HG03457 (cell line): ENCODE measurements around the gene RGS3.
"Not testable (repeated sequence)": the region's sequence is repeated elsewhere in the genome, so short reads cannot be mapped to it uniquely, and the experiment has no call there.

ENCODE experiments used
- ATAC-seq: cut with Tn5 transposase; IDR thresholded peaks from one replicate; pipeline ENCODE4 v1.9.1; 2021; ENCODE audit warnings: moderate number of reproducible peaks; ENCODE audit not compliant: unreplicated experiment

The RGS3 gene

DNA sequence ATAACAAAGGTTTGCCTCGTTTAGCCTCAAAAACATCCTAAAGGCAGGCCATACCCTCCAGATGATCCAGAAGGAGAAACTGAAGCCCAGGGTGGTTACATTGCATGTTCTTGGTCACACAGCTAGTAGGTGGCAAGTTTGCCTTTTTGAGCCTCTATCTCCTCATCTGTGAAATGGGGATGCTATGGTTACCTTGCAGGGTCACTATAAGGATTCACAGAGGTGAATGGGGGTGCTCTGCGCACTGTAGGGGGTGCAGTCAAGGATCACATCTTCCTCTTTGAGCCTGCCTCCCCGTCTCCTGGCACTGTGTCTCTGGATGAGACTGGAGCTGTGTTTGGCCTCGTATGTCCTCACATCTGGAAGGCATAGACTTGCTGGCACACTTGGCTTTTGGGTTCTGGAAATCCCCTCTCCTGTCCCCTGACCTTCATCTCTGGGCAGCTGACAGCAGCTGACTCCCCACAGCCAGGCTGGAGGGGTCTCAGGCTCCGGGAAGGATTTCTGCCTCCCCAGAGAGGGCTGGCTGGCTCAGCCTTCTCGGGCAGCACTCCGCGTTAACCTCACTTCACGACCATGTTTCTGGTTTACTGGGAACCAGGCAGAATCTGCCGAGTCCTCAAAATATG is 167.7 kb downstream of the RGS3 start:
- ATAC-seq, result no peak

GRCh38 chr9:113631871-113632665 is 168.5 kb downstream of the RGS3 start:
- ATAC-seq, result no peak

DNA sequence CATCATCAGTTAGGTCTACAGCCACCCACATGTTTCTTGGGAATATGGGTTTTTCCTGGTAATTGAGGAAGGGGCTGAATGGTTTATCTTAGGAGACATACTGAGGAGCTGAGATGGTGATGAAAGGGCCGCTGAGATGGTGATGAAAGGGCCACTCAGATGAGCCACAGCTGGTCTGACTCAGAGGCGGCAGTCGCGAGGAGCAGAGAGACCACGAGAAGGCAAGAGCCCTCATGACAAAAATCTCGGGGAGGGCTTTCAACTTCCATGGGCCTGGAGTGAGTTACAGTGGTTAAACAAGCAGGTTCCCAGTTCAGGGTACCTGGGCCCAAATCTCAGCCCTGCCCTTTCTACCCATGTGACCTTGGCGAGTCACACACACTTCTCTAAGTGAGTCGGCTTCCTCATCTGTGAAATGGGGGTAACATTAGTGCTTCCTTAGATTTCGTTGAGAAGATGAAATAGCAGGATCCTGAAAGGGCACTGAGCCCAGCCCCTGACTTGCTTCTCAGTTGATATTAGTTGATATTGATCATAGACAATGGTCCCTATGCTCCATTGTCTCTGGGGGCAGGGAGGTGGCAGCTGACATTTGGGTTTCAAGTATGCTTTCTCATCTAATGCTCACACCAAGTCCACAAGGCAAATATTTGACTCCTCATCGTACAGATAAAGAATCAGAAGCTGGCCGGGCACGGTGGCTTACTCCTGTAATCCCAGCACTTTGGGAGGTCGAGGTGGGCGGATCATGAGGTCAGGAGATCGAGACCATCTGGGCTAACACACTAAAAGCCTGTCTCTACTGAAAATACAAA is 169.5 kb downstream of the RGS3 start:
- ATAC-seq, result no peak

- no peak for ATAC-seq
Measured at GRCh38 chr9:113633782-113634595, 170.5 kb downstream of the RGS3 start.

- no peak for ATAC-seq
Measured at GRCh38 chr9:113634596-113635515, 171.3 kb downstream of the RGS3 start.

DNA sequence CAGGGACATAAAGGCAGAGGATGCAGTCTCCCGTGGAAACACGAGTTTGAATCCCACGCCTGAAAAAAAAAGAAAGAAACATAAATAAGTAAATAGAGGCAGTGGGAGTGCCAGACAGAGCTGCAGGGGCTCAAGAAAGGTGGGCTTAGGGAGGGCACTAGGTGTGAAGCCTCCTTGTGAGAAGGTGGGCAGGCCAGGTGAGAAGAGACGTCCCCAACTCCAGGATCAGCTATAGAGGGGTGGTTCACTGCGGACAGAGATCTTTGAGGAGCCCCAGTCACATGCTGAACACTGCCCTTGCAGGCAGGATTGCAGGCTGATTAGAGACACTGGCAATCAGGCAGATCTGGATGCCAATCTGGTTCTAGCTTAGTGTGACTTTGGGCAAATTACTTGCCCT is 172.1 kb downstream of the RGS3 start:
- ATAC-seq, result no peak

GRCh38 chr9:113636165-113636564 is 172.6 kb downstream of the RGS3 start:
- no peak for ATAC-seq

- no peak for ATAC-seq
Measured at GRCh38 chr9:113636693-113637092, 173.2 kb downstream of the RGS3 start.

- ATAC-seq, result no peak
Measured at GRCh38 chr9:113638490-113638889, 175.0 kb downstream of the RGS3 start.

GRCh38 chr9:113638897-113639296 is 175.4 kb downstream of the RGS3 start:
- no peak for ATAC-seq

GRCh38 chr9:113639411-113639970 is 176.0 kb downstream of the RGS3 start:
- ATAC-seq, result not testable (repeated sequence)

GRCh38 chr9:113640418-113640817 is 176.9 kb downstream of the RGS3 start:
- no peak for ATAC-seq

DNA sequence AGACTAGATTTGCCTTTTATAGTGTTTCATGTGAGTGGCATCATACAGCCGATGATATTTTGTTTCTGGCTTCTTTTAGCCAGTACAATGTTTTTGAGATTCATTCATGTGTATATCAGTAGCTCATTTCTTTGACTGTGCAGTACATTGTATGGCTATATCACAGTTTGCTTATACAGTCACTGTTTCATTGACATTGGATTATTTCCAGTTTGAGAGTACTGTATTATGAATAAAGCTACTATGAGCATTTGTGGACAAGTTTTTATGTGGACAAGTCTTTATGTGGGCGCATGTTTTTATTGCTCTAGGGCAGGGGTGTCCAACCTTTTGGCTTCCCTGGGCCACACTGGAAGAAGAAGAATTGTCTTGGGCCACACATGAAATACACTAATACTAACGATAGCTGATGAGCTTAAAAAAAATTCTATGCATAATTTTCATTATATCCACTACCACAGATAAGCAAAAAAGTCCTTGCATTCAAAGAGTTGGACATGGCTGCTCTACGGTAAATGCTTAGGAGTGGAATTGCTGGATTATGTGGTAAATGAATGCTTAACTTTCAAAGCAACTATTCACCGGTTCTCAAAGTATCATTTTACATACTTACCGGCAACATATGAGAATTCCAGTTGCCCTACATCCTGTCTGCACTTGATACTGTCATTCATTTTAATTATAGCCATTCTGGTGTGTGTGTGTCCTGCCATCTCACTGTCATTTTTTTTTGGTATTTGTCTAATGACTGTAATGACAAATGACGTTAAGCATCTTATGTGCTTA is 177.8 kb downstream of the RGS3 start:
- no peak for ATAC-seq

DNA sequence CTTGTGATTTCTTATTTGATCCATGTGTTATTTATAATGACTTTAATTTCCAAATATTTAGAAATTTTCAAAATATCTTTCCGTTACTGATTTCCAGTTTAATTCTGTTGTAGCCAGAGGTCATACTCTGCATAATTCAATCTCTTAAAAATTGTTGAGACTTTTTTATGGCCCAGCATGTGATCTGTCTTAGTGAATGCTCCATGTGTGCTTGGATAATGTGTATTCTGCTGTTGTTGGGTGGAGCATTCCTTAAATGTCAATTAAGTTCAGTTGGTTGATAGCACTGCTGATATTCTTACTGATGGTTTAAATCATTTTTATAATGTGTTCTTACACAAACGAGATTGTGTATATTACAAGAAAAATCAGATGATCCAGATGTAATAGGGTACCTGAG is 180.8 kb downstream of the RGS3 start:
- ATAC-seq, result no peak

DNA sequence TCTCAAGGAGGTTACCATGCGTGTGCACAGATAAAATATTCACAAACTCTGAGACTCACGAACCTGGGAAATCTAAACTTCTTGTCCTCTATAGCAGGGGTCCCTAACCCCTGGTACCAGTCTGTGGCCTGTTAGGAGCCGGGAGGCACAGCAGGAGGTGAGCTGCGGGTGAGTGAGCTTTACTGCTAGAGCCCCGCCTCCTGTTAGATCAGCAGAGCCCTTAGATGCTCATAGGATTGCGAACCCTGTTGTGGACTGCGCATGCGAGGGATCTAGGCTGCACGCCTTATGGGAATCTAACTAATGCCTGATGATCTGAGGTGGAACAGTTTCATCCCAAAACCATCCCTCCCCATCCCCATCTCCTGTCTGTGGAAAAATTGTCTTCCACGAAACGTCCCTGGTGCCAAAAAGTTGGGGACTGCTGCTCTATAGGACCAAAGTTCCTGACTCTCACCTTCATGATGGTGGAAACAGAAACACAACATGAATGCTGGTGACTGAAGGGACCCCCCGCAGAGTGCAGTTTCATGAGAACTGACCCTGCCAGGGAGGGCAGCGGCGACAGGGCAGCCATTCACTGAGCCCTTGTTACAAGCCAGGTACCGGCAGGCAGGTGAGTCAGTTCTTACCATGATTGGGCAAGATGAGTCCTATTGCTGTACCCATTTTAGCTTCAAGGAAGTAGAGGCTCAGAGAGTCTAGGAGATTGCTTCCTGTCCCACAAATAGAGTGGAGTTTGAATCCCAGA is 181.9 kb downstream of the RGS3 start:
- ATAC-seq, result no peak

DNA sequence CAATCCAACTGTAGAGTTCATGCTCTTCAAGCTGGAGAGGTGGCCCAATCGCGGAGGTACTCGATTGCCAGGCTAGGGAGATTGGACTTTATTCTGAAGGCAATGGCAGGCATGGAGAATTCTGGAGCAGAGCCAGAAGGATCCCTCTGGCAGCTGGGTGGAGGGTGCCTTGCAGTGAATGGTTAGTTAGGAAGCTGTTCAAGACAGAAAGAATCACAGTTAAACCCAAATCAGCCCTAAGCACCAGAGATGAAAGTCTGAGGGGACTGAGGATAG is 182.4 kb downstream of the RGS3 start:
- no peak for ATAC-seq

- ATAC-seq, result no peak
Measured at GRCh38 chr9:113646491-113646890, 183.0 kb downstream of the RGS3 start.
